KG1 (cell line): ENCODE results near the gene ATOSA.

Experiments
- DNase-seq: peaks from one replicate; lab custom pipeline; 2025; lab: John Stamatoyannopoulos, UW

Gene ATOSA

GRCh38 chr15:52683580-52683979 lies 4.4 kb upstream of the ATOSA start:
- DNase-seq = no peak

GRCh38 chr15:52682781-52683180 lies 3.6 kb upstream of the ATOSA start:
- peak; percentile 17 for DNase-seq

DNA sequence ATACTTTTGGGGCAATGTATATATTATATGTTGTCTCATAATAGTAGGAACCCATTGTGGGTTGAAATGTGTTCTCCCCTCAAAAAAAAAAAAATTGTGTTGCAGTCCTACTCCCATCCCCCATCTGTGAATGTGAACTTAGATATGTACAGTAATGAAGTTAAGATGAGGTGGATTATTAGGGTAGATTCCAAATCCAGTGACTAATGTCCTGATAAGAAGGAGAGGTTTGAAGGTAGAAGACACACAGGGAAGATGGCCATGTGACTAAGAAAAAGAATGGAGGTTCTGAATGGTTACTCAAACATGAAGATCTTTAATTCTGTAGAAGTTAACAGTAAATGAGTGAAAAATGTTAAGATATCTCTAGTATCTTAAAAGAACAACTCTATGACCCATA lies 3.0 kb upstream of the ATOSA start:
- no peak for DNase-seq

- DNase-seq = no peak
Observed at GRCh38 chr15:52681441-52681840, 2.3 kb upstream of the ATOSA start.

- DNase-seq = no peak
Observed at GRCh38 chr15:52680761-52681160, 1.6 kb upstream of the ATOSA start.

DNA sequence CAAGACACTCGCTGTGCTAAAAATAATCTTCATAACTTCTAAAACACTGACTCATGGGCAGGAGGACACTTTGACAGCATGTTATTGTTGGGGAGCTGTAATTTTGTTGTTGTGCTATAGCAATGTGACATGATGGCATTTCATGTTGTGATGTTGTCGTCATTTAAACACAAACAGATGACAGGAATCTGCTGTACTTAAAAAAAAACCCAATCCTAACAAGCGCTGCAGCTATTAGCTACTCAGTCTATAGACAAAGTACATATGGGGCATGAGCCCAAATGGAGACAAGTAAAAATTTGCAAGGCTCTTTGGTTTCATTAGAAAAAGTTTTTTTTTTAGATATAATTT lies 828 bp upstream of the ATOSA start:
- no peak for DNase-seq

DNA sequence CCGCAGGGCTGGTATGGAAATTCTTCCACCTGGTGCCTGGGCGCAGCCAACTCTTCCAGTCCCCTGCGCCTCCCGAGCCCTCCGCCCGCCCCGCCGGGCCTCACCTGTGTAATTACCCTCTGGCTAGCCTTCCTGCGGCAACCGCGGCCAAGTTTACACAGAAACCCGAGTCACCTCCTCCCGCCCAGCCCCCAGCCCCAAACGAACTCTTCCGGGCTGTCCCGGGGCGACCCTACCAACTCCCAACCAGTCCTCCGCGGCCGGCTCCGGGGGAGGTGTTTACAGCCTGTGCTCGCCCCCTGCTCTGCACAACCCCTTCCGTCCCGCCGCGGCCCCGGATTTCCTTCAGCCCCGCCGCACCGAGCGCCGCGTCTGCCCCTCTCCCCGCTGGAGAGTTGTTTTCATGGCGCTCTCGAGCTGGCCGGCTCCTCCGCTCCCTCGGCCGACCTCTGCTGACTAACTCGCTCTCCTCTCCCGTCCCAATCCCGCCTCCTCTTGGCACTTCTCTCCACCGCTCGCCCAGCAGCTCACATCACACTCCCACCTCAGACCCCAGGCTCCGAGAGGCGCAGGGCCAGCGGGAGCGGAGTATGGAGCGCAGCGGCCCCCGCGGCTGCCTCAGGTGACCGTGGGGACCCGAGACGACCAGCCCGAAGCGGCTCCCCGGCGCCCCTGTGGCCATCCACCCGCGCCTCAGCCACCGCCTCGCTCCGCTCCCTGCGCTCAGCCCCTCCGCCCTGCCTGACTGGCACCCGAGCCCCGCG lies 538 bp downstream of the ATOSA start:
- DNase-seq = no peak

DNA sequence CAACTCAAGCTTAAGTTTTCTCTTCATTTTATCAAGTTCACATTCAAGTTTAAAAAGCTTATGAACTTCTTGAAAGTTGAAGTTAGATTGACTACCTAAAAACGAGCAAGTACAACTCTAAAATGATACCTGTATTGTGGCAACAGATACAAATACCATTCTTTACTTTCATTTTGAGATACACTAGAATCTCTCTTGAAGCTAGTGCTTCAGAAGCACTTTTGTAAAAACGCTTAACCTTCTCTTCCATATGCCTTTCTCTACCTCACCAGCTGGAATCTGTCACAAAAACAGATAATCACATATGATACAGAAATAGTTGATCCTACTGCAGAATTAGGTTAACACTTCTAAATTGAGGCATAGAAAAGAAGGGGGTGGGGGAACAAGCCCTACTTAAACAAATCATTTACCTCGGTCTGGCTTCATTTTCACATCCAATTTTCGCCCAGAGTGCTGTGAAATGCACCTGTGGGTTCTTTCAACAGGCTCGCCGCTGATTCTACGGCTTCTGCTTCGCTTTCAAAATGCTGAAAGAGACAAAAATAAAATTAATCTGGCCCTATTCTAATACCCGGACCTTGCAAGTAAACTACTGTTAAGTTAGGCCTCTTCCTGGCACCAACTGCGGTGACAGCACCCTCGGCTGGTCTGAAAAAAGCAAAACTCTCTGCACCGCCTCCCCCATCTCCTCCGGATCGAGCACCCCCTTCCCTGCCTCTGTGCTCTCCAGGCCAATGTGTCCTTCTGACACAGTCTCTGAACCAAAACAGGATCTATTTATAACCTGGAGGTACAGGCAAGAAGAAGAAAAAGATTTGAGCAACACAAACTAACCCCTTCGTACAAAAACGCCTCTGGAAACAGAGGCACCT lies 1.4 kb downstream of the ATOSA start:
- DNase-seq = peak; percentile 44

DNA sequence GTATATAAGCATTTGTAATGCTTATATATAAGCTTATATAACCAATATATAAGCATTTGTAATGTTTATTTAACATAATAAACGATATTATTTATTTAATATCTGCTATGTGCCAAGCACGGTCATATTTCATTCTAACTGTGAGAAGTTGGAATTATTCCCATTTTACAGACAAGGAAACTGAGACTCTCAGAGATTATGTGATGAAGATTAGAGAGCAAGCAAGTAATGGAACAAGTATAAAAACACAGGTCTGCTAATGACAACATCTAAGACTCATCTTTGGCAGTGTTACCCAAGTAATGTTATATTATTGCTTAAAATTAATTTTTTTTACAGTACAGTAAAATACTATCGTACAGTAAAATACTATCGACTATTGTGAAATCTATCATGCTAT lies 4.4 kb downstream of the ATOSA start:
- DNase-seq = no peak

DNA sequence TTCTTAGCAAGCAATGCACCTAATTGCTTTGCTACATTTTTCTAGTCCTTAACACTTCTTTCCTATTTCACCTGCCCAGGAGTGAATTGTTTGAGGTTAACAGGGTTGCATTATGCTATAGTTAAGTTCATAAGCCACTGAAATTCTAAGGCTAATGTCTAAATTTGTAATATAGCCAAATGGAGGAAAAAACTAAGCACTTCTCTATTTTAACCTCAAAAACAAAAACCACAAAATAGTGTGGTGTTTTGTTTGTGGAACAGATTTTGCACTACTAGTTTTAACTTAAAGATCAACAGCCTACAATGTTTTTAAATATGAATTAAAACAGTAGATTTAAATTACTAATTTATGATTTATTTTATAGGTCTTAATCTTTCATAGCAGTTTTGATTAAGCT lies 5.5 kb downstream of the ATOSA start:
- no peak for DNase-seq

DNA sequence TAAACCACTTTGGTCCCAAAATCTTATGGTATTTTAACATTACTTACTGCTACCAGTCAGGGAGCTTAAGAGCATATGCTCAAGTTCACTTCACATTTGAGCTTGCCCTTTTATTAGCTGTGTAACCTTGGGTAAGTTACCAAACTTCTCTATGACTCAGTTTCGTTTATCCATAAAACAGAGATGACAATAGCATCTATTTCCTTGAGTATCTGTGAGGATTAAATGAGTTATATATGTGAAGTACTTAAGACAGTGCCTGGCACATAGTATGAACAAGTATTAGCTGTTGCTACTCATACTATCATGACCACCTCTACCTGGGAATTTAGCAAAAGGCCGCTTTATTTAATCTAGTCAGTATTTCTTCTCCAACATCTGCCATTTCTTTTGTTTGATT lies 5.9 kb downstream of the ATOSA start:
- DNase-seq = no peak

DNA sequence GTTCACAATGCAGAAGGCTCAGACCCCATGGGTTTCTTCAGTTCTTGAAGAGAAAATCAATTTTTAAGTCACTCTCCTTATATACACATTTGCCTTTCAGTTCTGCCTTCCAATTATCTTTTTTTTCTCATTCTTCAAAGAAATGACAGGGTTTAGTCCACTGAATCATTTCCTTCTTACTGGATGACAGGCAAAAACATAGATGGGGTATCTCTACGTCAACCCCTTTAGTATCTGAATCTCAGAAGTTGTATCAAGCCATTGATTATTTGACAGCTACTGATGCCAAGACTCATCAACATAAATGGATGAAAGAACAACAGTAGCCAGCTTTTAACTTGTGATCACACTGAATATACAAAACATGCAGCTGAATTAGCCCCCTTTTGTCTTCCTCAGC lies 6.5 kb downstream of the ATOSA start:
- no peak for DNase-seq

DNA sequence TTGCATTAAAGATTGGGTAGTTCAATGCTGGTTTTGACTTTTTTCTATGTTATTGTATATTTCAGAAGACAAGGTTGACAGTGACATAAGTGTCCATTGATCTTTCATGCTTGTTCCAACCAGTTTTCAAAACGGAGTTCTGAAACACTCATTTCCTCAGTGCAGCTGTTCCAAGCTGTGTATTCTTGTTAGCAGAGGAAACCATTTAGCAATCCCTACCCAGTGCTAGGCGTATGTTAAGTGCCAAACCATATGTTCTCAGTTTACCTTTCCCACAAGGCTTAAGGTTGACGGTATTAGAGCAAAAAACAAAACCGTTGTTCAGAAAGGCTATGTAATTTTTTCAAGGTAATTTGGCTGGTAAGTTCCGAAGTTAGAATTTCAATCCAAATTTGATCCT lies 9.1 kb downstream of the ATOSA start:
- DNase-seq = no peak

- no peak for DNase-seq
Observed at GRCh38 chr15:52668133-52668532, 11.1 kb downstream of the ATOSA start.

DNA sequence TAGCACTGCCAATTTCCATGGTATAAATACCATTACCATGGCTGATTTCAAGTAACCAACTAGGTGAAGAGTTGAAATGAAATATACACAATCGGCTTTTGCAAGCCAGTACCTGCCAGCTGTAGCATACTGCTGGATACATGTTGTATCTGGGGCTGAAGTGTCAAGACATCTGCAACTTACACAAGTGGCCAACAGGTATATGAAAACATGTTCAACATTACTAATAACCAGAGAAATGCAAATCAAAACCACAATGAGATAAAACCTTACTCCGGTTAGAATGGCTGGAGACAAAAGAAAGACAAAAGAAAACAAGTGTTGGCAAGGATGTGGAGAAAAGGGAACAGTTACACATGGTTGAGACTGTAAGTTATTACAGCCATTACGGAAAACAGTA lies 11.6 kb downstream of the ATOSA start:
- DNase-seq = no peak

- no peak for DNase-seq
Observed at GRCh38 chr15:52663536-52664294, 15.5 kb downstream of the ATOSA start.

DNA sequence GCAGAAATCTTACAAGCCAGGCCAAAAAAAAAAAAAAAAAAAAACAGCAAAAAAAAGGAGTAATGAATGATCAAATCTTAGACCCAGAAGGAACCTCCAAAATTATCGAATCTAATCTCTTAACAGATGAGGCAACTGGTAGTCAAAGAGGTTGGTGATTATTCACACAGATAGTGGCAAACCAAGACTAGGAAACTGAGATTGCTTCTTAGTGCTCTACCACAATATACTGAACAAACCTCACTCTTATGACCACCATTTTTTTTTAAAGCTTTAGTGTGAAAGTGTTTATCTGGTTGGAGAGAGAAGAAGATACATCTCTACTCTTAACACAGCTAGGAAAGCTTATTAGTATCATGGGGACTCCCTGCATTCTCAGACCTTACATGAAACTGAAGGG lies 17.3 kb downstream of the ATOSA start:
- no peak for DNase-seq

GRCh38 chr15:52660192-52660591 lies 19.0 kb downstream of the ATOSA start:
- no peak for DNase-seq

- DNase-seq = no peak
Observed at GRCh38 chr15:52658955-52659354, 20.2 kb downstream of the ATOSA start.

DNA sequence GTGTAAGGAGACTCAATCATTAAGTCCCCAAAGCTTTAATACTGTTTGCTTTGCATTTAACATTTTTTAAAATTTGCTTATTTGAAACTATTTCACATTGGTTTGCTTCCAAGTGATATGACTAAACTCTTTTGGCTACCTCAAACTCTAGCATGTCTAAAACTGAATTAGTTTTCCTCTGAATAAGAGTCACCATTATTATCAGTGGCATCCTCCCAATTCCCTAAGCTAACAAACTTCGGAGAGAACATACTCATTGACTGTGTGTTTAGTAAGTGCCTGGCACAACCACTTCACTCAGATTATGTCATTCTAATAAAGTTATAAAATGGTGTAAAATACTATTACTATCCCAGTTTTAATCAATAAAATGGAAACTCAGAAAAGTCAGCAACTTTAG lies 21.9 kb downstream of the ATOSA start:
- DNase-seq = no peak

DNA sequence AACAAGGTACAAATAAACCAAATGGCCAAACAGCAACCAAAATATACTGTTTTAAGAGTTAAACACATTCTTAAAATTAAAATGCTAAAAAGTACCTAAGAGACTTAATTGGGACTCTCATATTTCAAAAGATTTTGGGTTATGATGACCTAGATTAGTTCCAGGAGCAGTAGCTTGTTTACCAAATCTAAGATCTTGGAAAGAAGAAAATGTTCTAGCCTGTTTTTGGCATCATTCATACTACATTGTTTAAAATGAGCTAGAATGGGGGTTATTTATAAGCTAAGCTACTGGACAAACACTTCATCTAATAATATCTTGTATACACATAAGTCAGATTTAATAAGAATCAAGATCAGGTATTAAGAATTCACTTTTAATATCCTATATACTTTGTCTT lies 22.8 kb downstream of the ATOSA start:
- no peak for DNase-seq

GRCh38 chr15:52653431-52653964 lies 25.7 kb downstream of the ATOSA start:
- no peak for DNase-seq

DNA sequence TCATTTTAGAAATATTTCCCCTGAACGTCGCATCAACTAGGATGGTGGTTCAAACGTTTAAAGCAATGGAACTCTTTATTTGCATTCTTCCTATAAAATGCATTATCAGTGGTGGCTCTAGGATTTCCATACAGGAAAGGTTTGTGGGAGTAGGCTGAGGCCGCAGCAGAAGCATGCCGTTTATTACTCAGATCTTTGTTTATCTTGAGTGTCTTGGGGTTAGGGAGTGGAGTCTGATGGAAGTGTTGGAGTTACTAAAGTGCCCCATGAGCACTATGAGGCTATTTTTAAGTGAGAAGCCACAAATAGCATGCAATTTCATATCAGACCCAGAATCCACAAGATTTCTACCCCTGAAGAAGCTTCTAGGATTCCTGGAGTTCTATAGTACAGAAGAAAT lies 26.2 kb downstream of the ATOSA start:
- no peak for DNase-seq
